ENCODE results near the gene VOPP1. TPM values are rescaled to one million over a fixed set of nuclear protein-coding genes. Genes with fewer than 3 reads are reported as not detected.

Gene VOPP1
- total RNA-seq, 1 donor from 2014 or later = 66.2 TPM

GRCh38 chr7:55520426-55521140 lies 51.7 kb downstream of the VOPP1 start:
- Histone ChIP-seq H3K36me3 (peaks cover 36% of the 10 kb centered on the region), H3K27me3 (ENCODE audit: low read depth) (no peaks in the 10 kb centered on the region), H3K4me1 (peaks cover 5% of the 10 kb centered on the region), H3K9me3 (no peaks in the 10 kb centered on the region), H3K4me3 (no peak overlapping the region), H3K27ac (no peak overlapping the region)
- intact Hi-C loops (cut with DNase I) = no loop called here
- DNase-seq = no peak
- ATAC-seq = no peak
- TF ChIP-seq CTCF (IDR thresholded peaks at IDR 0.05) = no peak

GRCh38 chr7:55518836-55519235 lies 53.5 kb downstream of the VOPP1 start:
- Histone ChIP-seq H3K4me1 (peaks cover 6% of the 10 kb centered on the region), H3K27me3 (ENCODE audit: low read depth) (no peaks in the 10 kb centered on the region), H3K27ac (no peak overlapping the region), H3K4me3 (no peak overlapping the region), H3K9me3 (no peaks in the 10 kb centered on the region), H3K36me3 (peaks cover 39% of the 10 kb centered on the region)
- intact Hi-C loops (cut with DNase I) = no loop called here
- no peak for TF ChIP-seq CTCF (IDR thresholded peaks at IDR 0.05)
- ATAC-seq (no peak), DNase-seq (no peak)

GRCh38 chr7:55517936-55518689 lies 54.2 kb downstream of the VOPP1 start:
- Histone ChIP-seq H3K27ac (no peak overlapping the region), H3K4me3 (no peak overlapping the region), H3K4me1 (peaks cover 6% of the 10 kb centered on the region), H3K27me3 (ENCODE audit: low read depth) (no peaks in the 10 kb centered on the region), H3K9me3 (no peaks in the 10 kb centered on the region), H3K36me3 (peaks cover 39% of the 10 kb centered on the region)
- intact Hi-C loops (cut with DNase I) = no loop called here
- no peak for TF ChIP-seq CTCF (IDR thresholded peaks at IDR 0.05)
- ATAC-seq (no peak), DNase-seq (no peak)

- ATAC-seq = no peak
- no peaks in the 10 kb centered on the region for H3K27me3 ChIP-seq (ENCODE audit: low read depth)
- H3K27ac ChIP-seq = no peak overlapping the region
- no peak overlapping the region for H3K4me3 ChIP-seq
- peaks cover 6% of the 10 kb centered on the region for H3K4me1 ChIP-seq
- TF ChIP-seq CTCF (IDR thresholded peaks at IDR 0.05) = no peak
- DNase-seq = no peak
- no peaks in the 10 kb centered on the region for H3K9me3 ChIP-seq
- intact Hi-C loops (cut with DNase I) = no loop called here
- H3K36me3 ChIP-seq = peaks cover 39% of the 10 kb centered on the region
Observed at GRCh38 chr7:55517191-55517633, 55.1 kb downstream of the VOPP1 start.

- no peaks in the 10 kb centered on the region for H3K27me3 ChIP-seq (ENCODE audit: low read depth)
- no peak for TF ChIP-seq CTCF (IDR thresholded peaks at IDR 0.05)
- DNase-seq (no peak), ATAC-seq (no peak)
- no peak overlapping the region for H3K4me3 ChIP-seq
- H3K36me3 ChIP-seq = peaks cover 39% of the 10 kb centered on the region
- no peak overlapping the region for H3K27ac ChIP-seq
- H3K9me3 ChIP-seq = no peaks in the 10 kb centered on the region
- intact Hi-C loops (cut with DNase I) = no loop called here
- peaks cover 6% of the 10 kb centered on the region for H3K4me1 ChIP-seq
Observed at GRCh38 chr7:55516409-55516808, 55.9 kb downstream of the VOPP1 start.
